ENCODE data around the gene ZNF554. TPM values are rescaled to one million over a fixed set of nuclear protein-coding genes. Genes with fewer than 3 reads are reported as not detected.

ZNF554 gene
- total RNA-seq, 1 donor from 2014 or later, result 1.1 TPM

DNA sequence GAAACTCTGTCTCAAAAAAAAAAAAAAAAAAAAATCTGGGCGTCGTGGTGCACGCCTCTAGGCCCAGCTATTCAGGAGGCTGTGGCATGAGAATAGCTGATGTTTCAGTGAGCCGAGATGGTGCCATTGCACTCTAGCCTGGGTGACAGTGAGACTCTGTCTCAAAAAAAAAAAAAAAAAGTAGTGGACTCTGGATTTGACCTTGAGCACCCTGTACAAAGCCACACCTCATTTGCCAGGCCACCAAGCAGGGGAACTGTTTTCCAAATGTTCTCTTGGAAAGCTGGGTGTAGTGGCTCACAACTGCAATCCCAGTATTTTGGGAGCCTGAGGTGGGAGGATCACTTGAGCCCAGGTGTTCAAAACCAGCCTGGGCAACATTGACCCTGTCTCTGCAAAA is 17.8 kb downstream of the ZNF554 start:
- no peak overlapping the region for H3K4me3 ChIP-seq
- H3K9me3 ChIP-seq, result peaks cover 44 to 52% of the 10 kb centered on the region in 2 donors
- peaks cover 25 to 47% of the 10 kb centered on the region in 2 donors for H3K36me3 ChIP-seq
- DNase-seq (ENCODE audit: low spot score in 2 of 2), result no peak
- TF ChIP-seq, protein P1, sequence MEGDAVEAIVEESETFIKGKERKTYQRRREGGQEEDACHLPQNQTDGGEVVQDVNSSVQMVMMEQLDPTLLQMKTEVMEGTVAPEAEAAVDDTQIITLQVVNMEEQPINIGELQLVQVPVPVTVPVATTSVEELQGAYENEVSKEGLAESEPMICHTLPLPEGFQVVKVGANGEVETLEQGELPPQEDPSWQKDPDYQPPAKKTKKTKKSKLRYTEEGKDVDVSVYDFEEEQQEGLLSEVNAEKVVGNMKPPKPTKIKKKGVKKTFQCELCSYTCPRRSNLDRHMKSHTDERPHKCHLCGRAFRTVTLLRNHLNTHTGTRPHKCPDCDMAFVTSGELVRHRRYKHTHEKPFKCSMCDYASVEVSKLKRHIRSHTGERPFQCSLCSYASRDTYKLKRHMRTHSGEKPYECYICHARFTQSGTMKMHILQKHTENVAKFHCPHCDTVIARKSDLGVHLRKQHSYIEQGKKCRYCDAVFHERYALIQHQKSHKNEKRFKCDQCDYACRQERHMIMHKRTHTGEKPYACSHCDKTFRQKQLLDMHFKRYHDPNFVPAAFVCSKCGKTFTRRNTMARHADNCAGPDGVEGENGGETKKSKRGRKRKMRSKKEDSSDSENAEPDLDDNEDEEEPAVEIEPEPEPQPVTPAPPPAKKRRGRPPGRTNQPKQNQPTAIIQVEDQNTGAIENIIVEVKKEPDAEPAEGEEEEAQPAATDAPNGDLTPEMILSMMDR (IDR thresholded peaks at IDR 0.05), result no peak
- H3K27me3 ChIP-seq, result no peaks in the 10 kb centered on the region
- peaks cover 0 to 6% of the 10 kb centered on the region in 2 donors for H3K4me1 ChIP-seq
- no peak overlapping the region for H3K27ac ChIP-seq
- intact Hi-C loops (cut with DNase I), result no loop called here

DNA sequence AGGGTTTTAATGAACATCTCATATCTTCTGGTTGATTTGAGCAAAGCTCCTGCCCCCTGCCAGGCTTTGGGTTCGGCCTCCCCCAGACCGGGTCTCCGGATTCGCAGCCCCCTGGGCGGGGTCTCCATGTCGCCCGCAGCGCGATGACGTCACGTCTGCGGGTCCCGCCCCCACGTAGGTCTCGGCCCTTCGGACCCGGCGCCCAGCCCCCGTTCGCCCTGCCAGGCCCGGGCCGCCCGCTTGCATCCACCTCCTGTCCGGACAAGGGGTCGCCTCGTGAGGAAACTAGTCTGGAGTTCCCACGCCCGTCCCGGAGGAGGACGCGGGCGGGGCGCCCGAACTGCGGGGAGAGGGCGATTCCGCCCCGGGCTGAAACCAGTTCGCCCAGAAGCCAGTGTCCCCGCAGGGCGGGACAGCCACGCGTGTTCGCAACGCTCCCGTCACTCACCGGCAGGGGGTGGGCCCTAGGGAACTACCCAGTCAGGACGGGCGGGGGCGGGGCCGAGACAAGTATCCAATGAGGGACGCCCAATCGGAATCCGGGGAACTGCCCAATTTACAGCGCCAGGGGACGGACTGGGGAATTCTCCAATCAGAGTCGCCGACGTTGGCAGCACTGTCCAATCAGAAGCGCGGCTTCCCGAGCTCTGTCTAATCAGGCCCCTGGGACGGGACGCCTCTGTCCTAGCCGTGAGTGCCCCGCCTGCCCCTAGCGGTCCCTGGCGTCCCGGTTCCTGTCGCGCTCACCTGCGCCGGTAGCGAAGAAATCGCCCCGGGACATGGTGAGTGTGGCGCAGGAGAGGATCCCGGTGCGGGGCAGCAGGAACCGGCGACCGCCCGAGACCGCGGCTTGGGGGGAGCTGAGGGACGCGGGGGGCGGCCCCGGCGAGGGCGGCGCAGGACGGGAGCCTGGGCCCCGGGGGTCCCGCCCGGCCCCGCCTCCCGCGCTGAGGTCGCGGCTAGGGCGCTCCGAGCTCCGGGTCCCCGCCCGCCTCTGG is 21.4 kb downstream of the ZNF554 start, which contains the start of gene ZNF555:
Gene ZNF555, plus strand, starts transcription at position 682 of the 998 bp plus-strand sequence. Its CDS starts 98 bp downstream, at position 780.
- TF ChIP-seq, protein P1 (IDR thresholded peaks at IDR 0.05), result peak; percentile 32 to 74 (median 61)
- peaks cover 3 to 20% of the 10 kb centered on the region in 2 donors for H3K36me3 ChIP-seq
- peaks cover 0 to 10% of the 10 kb centered on the region in 2 donors for H3K4me1 ChIP-seq
- H3K27ac ChIP-seq, result peak within 1 kb of the TSS; percentile 95
- DNase-seq (ENCODE audit: low spot score in 2 of 2), result peak; percentile 99 to 100
- H3K9me3 ChIP-seq, result peaks cover 9 to 28% of the 10 kb centered on the region in 2 donors
- intact Hi-C loops (cut with DNase I), result loop anchor here (1.0 to 2.0 kb wide), 4 partner anchors 22 to 110 kb away; partner anchors contain the start of genes THOP1, ZNF554 and ZNF57
- H3K27me3 ChIP-seq, result no peaks in the 10 kb centered on the region
- H3K4me3 ChIP-seq, result peak within 1 kb of the TSS; percentile 96 to 99

DNA sequence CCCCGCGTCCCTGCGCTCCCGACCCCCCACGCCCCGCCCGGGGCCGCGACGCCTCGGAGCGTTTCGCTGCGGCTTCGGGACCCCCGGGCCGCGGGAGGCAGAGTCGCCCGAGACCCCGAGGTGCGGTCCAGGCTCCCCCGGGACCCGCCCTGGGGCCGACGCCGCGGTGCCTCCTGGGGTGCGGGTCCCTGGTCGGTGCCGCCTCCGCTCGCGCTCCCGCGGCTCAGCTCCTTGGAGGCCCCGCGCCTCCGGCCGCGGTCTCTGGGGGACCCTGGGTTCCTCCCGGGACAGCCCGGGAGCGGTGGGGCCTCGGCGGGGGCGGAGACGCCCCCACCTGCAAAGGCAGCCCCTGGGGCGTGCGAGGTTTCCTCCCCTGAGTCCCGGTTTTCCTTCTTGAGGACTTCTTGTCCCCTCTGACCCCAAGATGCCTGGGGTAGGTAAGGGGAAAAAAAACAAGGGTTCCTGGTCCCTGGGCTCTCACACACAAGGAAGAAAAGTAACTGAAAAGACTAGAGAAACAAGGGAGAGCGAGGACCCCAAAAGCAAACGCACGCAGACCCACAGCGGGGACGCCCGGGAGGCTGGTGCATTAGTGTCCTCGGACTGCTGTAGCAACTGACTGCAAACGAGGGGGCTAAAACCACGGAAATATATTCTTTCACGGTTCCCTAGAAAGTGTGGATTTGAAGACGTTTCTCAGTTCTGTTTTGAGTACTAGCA is 22.3 kb downstream of the ZNF554 start:
- peaks cover 0 to 10% of the 10 kb centered on the region in 2 donors for H3K4me1 ChIP-seq
- intact Hi-C loops (cut with DNase I), result loop anchor here (1.0 to 2.0 kb wide), 4 partner anchors 23 to 109 kb away; partner anchors contain the start of genes THOP1, ZNF554 and ZNF57
- peaks cover 0 to 30% of the 10 kb centered on the region in 2 donors for H3K9me3 ChIP-seq
- no peak for DNase-seq (ENCODE audit: low spot score in 2 of 2)
- TF ChIP-seq, protein P1 (IDR thresholded peaks at IDR 0.05), result no peak
- no peaks in the 10 kb centered on the region for H3K27me3 ChIP-seq
- H3K27ac ChIP-seq, result peak overlapping the region in 1 of 2 donors; percentile 82
- H3K36me3 ChIP-seq, result peaks cover 7 to 18% of the 10 kb centered on the region in 2 donors
- H3K4me3 ChIP-seq, result peak overlapping the region; percentile 96 to 99

DNA sequence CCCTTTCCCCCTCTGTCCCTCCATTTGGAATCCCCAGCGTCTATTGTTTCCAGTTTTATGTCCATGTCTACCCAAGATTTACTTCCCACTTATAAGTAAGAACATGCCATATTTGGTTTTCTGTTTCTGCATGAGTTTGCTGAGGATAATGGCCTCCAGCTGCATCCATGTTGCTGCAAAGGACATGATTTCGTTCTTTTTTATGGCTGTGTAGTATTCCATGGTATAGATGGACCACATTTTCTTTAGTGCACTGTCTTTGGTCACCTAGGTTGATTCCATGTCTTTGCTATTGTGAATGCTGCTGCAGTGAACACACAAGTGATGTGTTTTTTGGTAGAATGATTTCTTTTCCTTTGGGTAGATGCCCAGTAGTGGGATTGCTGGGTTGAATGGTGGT is 25.4 kb downstream of the ZNF554 start:
- Histone ChIP-seq H3K4me1 (peaks cover 0 to 10% of the 10 kb centered on the region in 2 donors), H3K27ac (no peak overlapping the region), H3K4me3 (no peak overlapping the region), H3K27me3 (no peaks in the 10 kb centered on the region), H3K9me3 (peaks cover 12 to 51% of the 10 kb centered on the region in 2 donors), H3K36me3 (peaks cover 7 to 27% of the 10 kb centered on the region in 2 donors)
- DNase-seq (ENCODE audit: low spot score in 2 of 2), result no peak
- TF ChIP-seq, protein P1 (IDR thresholded peaks at IDR 0.05), result no peak
- intact Hi-C loops (cut with DNase I), result no loop called here

DNA sequence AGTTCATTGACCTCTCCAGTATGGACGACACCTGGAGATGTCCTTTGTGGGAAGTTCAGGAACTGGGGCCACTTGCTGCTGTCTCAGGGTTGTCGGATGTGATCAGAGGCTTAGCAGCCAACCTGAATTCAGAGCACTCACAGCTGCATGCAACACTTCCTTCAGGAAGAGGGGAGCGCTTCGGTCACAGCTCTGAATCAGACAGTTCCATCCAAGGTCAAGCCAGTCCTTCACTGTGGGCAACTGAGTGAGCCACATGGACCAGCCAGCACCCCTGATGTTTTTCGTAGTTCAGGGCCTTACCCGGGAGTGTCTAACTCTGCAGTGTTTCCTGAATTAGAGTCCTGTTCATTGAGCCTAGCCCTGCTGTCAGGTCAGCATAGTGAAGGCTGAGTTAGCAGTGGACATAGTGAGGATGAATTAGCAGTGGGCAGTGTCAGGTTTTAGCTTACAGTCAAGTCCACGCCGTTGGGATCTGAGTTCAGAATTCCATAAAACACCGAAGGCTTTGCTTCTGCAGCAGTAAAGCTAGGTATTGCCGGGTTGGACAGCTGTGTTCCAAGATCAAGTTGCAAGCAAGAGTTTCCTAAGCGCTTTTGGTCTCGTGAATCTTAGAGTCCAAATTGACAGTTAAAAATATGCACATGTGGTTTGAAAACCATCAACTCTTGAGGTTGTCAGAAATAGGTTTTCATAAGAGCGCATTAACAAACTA is 26.7 kb downstream of the ZNF554 start:
- Histone ChIP-seq H3K27me3 (no peaks in the 10 kb centered on the region), H3K9me3 (peaks cover 20 to 63% of the 10 kb centered on the region in 2 donors), H3K36me3 (peaks cover 19 to 39% of the 10 kb centered on the region in 2 donors), H3K27ac (no peak overlapping the region), H3K4me3 (no peak overlapping the region), H3K4me1 (peaks cover 0 to 10% of the 10 kb centered on the region in 2 donors)
- TF ChIP-seq, protein P1 (IDR thresholded peaks at IDR 0.05), result no peak
- no peak for DNase-seq (ENCODE audit: low spot score in 2 of 2)
- intact Hi-C loops (cut with DNase I), result no loop called here
